GM06990 (cell line): ENCODE results near the gene PSORS1C1.

Experiments
- DNase-seq: peaks from one replicate; pipeline ENCODE4 v3.0.0-alpha.2; 2011; ENCODE audit not compliant: insufficient read length; ENCODE audit errors: extremely low read depth
- H3K27me3 ChIP-seq: replicated peaks from 2 replicates; pipeline ENCODE4 v1.6.0; 2011; ENCODE audit warnings: low read length; ENCODE audit not compliant: control insufficient read depth, insufficient read depth
- H3K36me3 ChIP-seq: 2 replicates; pipeline ENCODE4 v1.5.1; 2011; ENCODE audit warnings: low read length; ENCODE audit not compliant: control insufficient read depth, insufficient read depth
- H3K4me3 ChIP-seq: replicated peaks from 2 replicates; pipeline ENCODE4 v1.5.1; 2011; ENCODE audit warnings: low read depth, mild to moderate bottlenecking, control low read depth, low read length
- CTCF ChIP-seq: IDR thresholded peaks from 2 replicates; pipeline ENCODE4 v1.5.1; 2011; ENCODE audit warnings: low read length, control low read depth, mild to moderate bottlenecking, inconsistent platforms; ENCODE audit not compliant: insufficient read depth, poor library complexity, severe bottlenecking

PSORS1C1 gene

GRCh38 chr6:31091680-31092079, 22.9 kb upstream of the PSORS1C1 start:
- H3K27me3 ChIP-seq, result no peaks in the 10 kb centered on the region; the same call in none of the 2 replicates
- no peak for DNase-seq
- H3K36me3 ChIP-seq, result no peaks in the 10 kb centered on the region
- no peak overlapping the region for H3K4me3 ChIP-seq
- no peak for TF ChIP-seq CTCF

GRCh38 chr6:31092238-31092637, 22.4 kb upstream of the PSORS1C1 start:
- Histone ChIP-seq H3K4me3 (no peak overlapping the region), H3K27me3 (no peaks in the 10 kb centered on the region; the same call in none of the 2 replicates), H3K36me3 (no peaks in the 10 kb centered on the region)
- no peak for TF ChIP-seq CTCF
- DNase-seq, result no peak

GRCh38 chr6:31092769-31093505, 21.7 kb upstream of the PSORS1C1 start:
- H3K27me3 ChIP-seq, result no peaks in the 10 kb centered on the region; the same call in none of the 2 replicates
- H3K36me3 ChIP-seq, result no peaks in the 10 kb centered on the region
- no peak for DNase-seq
- H3K4me3 ChIP-seq, result no peak overlapping the region
- no peak for TF ChIP-seq CTCF

DNA sequence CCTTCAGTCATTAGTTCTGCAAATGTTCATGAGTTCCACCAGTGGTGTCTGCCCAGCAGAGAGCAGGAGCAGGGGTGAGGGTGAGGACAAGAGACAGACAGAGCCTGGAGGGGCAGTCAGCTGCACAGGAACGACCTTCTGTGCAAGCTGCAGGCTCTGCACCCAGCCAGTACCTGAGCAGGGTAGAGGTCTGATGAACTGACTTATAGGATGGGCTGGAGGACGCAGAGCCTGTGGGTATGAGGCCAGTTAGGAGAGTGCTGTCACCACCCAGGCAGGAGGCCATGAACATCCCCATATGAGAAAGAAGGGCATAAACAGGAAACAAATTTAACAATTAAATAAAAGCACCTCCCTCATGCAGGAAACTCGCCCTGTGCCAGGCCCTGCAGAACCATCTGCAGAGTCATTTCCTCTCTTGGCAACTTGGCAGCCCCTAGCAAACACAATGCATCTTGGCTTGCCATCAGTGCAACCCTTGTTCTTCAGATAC, 20.2 kb upstream of the PSORS1C1 start:
- DNase-seq, result no peak
- TF ChIP-seq CTCF, result no peak

DNA sequence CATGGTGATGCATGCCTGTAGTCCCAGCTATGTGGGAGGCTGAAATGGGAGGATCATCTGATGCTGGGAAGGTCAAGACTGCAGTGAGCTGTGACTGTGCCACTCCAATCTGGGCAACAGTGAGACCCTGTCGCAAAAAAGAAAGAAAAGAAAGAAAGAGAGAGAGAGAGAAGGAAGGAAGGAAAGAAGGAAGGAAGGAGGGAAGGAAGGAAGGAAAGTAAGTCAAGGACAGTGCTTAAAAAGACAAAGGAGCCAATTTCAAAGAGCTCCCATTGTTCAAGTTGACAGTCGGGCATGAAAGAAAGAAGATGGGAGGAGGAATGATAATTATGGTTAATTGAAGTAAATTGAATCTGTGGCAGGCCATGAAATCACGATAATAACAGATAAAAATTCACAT, 18.4 kb upstream of the PSORS1C1 start:
- no peak for TF ChIP-seq CTCF
- Histone ChIP-seq H3K27me3 (no peaks in the 10 kb centered on the region; the same call in none of the 2 replicates), H3K4me3 (no peak overlapping the region), H3K36me3 (no peaks in the 10 kb centered on the region)
- no peak for DNase-seq

More for the DNA sequence above, 20.2 kb upstream of the PSORS1C1 start:
- Histone ChIP-seq H3K27me3 (no peaks in the 10 kb centered on the region; the same call in none of the 2 replicates), H3K36me3 (no peaks in the 10 kb centered on the region), H3K4me3 (no peak overlapping the region)

- no peak overlapping the region for H3K4me3 ChIP-seq
- no peak for DNase-seq
- H3K27me3 ChIP-seq, result no peaks in the 10 kb centered on the region; the same call in none of the 2 replicates
- TF ChIP-seq CTCF, result no peak
- no peaks in the 10 kb centered on the region for H3K36me3 ChIP-seq
Observed at GRCh38 chr6:31096656-31097055, 17.9 kb upstream of the PSORS1C1 start.
